ENCODE results near the gene YIPF3. TPM values are rescaled to one million over a fixed set of nuclear protein-coding genes. Genes with fewer than 3 reads are reported as not detected.

YIPF3 gene
- total and polyA plus RNA-seq, 9 of the 15 experiments (the other 6 are each of a cell fraction or from before 2014, with no cell fraction given) = 27.5 to 75.3 (median 57.6) TPM

- H3K4me2 ChIP-seq (ENCODE audit: insufficient read depth, low read length) = no peak overlapping the region
- ChIA-PET CTCF (ENCODE audit: low intra/inter-chr PET ratio) (no interaction called here), POLR2A (interaction anchor here (0.8 to 2.2 kb wide), 3 partner anchors 8 to 22 kb away, joined by 3 to 10 read pairs (median 4); no protein-coding TSS in a partner anchor)
- peaks cover 73% of the 10 kb centered on the region; the same call in 2 of the 3 replicates for H3K36me3 ChIP-seq (ENCODE audit: control insufficient read depth, insufficient read depth, low read length)
- H3K4me3 ChIP-seq = no peak overlapping the region
- H3K4me1 ChIP-seq (replicated peaks in 1 of 2; ENCODE audit: control insufficient read depth in 2 of 2, insufficient read depth in 2 of 2, low read length in 2 of 2) = peaks cover 5 to 20% of the 10 kb centered on the region in 2 experiments; a peak in 4 of 5 replicates
- no peaks in the 10 kb centered on the region for H3K9me3 ChIP-seq (replicated peaks; ENCODE audit: control insufficient read depth, insufficient read depth, low read depth, low read length)
- H3K9ac ChIP-seq (ENCODE audit: insufficient read depth in 1 of 2, low read depth in 2 of 2, low read length in 2 of 2) = no peak overlapping the region
- DNase-seq (ENCODE audit: extremely low read depth in 1 of 4, low spot score in 3 of 4) (no peak), ATAC-seq (no peak), FAIRE-seq (no peak)
- 77% methylated on average over 4 of the region's 4 CpGs for WGBS (ENCODE audit: insufficient coverage, low coverage, missing lambda C conversion rate)
- H3K27ac ChIP-seq (ENCODE audit: extremely low read depth, low read depth, low read length) = no peak overlapping the region
- H3K79me2 ChIP-seq (ENCODE audit: control insufficient read depth, insufficient read depth, low read length) = no peaks in the 10 kb centered on the region
- peaks cover 8% of the 10 kb centered on the region; the same call in 1 of the 2 replicates for H4K20me1 ChIP-seq (replicated peaks; ENCODE audit: control insufficient read depth, insufficient read depth, low read length)
- no peaks in the 10 kb centered on the region for H3K9me1 ChIP-seq (ENCODE audit: control insufficient read depth, insufficient read depth, low read length)
- no TSS peak for BruUV-seq (replicated peaks)
- H2AFZ ChIP-seq (ENCODE audit: low read depth, low read length) = no peak overlapping the region
- TF ChIP-seq TARDBP (IDR thresholded peaks at IDR 0.05) (no peak), COPS2 (conservative IDR thresholded peaks at IDR 0.05) (no peak), ATF3 (IDR thresholded peaks at IDR 0.05) (no peak), ATF3 (CRISPR knock-in tag; conservative IDR thresholded peaks at IDR 0.05) (no peak), U2AF2 (optimal IDR thresholded peaks at IDR 0.05; ENCODE audit: low read depth, low read length) (no peak), ZNF561 (CRISPR knock-in tag; conservative IDR thresholded peaks at IDR 0.05) (no peak), BRD9 (IDR thresholded peaks at IDR 0.05; ENCODE audit: low read depth, partially characterized antibody) (no peak), HMBOX1 (IDR thresholded peaks at IDR 0.05) (no peak), ZC3H8 (IDR thresholded peaks at IDR 0.05) (no peak), TCFL5 (CRISPR knock-in tag; conservative IDR thresholded peaks at IDR 0.05) (no peak), ZNF121 (CRISPR knock-in tag; conservative IDR thresholded peaks at IDR 0.05) (no peak), CBFA2T3 (IDR thresholded peaks at IDR 0.05) (no peak), ZNF445 (CRISPR knock-in tag; IDR thresholded peaks at IDR 0.05; ENCODE audit: low read depth) (no peak)
- TF ChIP-seq, protein P1, sequence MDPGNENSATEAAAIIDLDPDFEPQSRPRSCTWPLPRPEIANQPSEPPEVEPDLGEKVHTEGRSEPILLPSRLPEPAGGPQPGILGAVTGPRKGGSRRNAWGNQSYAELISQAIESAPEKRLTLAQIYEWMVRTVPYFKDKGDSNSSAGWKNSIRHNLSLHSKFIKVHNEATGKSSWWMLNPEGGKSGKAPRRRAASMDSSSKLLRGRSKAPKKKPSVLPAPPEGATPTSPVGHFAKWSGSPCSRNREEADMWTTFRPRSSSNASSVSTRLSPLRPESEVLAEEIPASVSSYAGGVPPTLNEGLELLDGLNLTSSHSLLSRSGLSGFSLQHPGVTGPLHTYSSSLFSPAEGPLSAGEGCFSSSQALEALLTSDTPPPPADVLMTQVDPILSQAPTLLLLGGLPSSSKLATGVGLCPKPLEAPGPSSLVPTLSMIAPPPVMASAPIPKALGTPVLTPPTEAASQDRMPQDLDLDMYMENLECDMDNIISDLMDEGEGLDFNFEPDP (CRISPR knock-in tag; IDR thresholded peaks at IDR 0.05) = no peak
- H3K27me3 ChIP-seq (ENCODE audit: control insufficient read depth in 2 of 2, insufficient read depth in 2 of 2, low read length in 2 of 2) = no peaks in the 10 kb centered on the region
- in situ Hi-C loops (cut with MboI) (no loop called here), intact Hi-C loops (cut with micrococcal nuclease) (no loop called here)
Observed at GRCh38 chr6:43502666-43503065, 14.1 kb downstream of the YIPF3 start.
